ENCODE results near the gene LNPK. TPM values are rescaled to one million over a fixed set of nuclear protein-coding genes. Genes with fewer than 3 reads are reported as not detected.
"Not testable (repeated sequence)": the region's sequence is repeated elsewhere in the genome, so short reads cannot be mapped to it uniquely, and the experiment has no call there.

Gene LNPK
- total and polyA plus RNA-seq, 4 donors, result 4.7 to 48.2 (median 16.7) TPM

DNA sequence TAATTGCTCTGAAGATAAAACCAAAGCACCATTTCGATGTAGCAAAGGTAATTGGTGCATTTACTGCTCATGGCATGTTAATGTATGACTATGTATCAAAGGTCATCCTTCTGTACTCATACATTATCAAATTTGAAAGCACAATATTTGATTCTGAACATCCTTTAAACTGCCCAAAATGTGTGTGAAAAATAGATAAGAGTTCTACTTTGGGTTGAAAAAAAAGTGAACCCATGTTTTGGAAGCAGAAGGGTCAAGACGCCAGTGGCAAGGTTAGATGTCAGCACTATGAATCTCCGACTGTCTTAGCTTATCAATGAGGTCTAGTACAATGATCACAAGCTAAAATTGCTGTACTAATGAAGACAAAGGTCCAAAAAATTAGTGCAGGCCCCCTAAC is 83.1 kb downstream of the LNPK start:
- TF ChIP-seq, protein P1, sequence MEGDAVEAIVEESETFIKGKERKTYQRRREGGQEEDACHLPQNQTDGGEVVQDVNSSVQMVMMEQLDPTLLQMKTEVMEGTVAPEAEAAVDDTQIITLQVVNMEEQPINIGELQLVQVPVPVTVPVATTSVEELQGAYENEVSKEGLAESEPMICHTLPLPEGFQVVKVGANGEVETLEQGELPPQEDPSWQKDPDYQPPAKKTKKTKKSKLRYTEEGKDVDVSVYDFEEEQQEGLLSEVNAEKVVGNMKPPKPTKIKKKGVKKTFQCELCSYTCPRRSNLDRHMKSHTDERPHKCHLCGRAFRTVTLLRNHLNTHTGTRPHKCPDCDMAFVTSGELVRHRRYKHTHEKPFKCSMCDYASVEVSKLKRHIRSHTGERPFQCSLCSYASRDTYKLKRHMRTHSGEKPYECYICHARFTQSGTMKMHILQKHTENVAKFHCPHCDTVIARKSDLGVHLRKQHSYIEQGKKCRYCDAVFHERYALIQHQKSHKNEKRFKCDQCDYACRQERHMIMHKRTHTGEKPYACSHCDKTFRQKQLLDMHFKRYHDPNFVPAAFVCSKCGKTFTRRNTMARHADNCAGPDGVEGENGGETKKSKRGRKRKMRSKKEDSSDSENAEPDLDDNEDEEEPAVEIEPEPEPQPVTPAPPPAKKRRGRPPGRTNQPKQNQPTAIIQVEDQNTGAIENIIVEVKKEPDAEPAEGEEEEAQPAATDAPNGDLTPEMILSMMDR (IDR thresholded peaks at IDR 0.05; ENCODE audit: control extremely low read depth, extremely low read depth), result no peak
- Histone ChIP-seq H3K4me3 (no peak overlapping the region), H3K27ac (ENCODE audit: low read depth in 1 of 2, low read length in 1 of 2) (no peak overlapping the region), H3K36me3 (ENCODE audit: control insufficient read depth in 4 of 4, insufficient read depth in 4 of 4, low read length in 4 of 4) (no peaks in the 10 kb centered on the region), H3K9me3 (ENCODE audit: control insufficient read depth in 4 of 4, insufficient read depth in 3 of 4, low read length in 3 of 4) (no peaks in the 10 kb centered on the region), H3K9ac (ENCODE audit: insufficient read depth in 1 of 2, low read length in 2 of 2) (no peak overlapping the region), H3K27me3 (ENCODE audit: control insufficient read depth in 3 of 3, insufficient read depth in 3 of 3, low read length in 2 of 3) (no peaks in the 10 kb centered on the region), H3K4me1 (ENCODE audit: control insufficient read depth in 5 of 5, insufficient read depth in 5 of 5, low read length in 5 of 5) (peaks cover 0 to 4% (median 0%) of the 10 kb centered on the region in 5 donors)
- WGBS, 2 donors, result 73 to 89% methylated on average over 3 of the region's 3 CpGs
- ATAC-seq (ENCODE audit: insufficient read depth, low FRiP score), result no peak
- no peak for DNase-seq

DNA sequence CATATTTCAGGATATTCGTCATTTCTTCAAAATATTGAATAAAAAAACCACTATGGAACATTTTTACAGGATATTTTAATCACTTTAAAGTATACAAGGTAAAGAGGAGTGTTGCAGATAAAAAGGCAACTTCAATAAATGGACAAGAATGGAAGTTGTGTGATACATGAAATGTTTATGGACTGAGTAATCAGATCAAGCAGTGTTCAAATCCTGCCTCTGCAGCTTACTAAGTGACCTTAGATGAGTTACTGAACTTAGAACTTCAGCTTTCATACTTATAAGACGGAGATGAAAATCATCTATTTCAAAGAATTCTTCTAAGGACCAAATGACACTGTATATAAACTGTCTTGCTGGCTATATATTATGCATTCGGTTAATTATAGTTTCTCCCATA is 87.2 kb downstream of the LNPK start:
- no peak overlapping the region for H3K27ac ChIP-seq (ENCODE audit: low read depth in 1 of 2, low read length in 1 of 2)
- H3K9ac ChIP-seq (ENCODE audit: insufficient read depth in 1 of 2, low read length in 2 of 2), result no peak overlapping the region
- TF ChIP-seq, protein P1 (IDR thresholded peaks at IDR 0.05; ENCODE audit: control extremely low read depth, extremely low read depth), result no peak
- H3K4me3 ChIP-seq, result no peak overlapping the region
- H3K36me3 ChIP-seq (ENCODE audit: control insufficient read depth in 4 of 4, insufficient read depth in 4 of 4, low read length in 4 of 4), result no peaks in the 10 kb centered on the region
- peaks cover 0 to 4% (median 0%) of the 10 kb centered on the region in 5 donors for H3K4me1 ChIP-seq (ENCODE audit: control insufficient read depth in 5 of 5, insufficient read depth in 5 of 5, low read length in 5 of 5)
- no peaks in the 10 kb centered on the region for H3K27me3 ChIP-seq (ENCODE audit: control insufficient read depth in 3 of 3, insufficient read depth in 3 of 3, low read length in 2 of 3)
- DNase-seq, result no peak
- no peaks in the 10 kb centered on the region for H3K9me3 ChIP-seq (ENCODE audit: control insufficient read depth in 4 of 4, insufficient read depth in 3 of 4, low read length in 3 of 4)
- WGBS, 2 donors, result 94 to 96% methylated on average over 3 of the region's 3 CpGs
- no peak for ATAC-seq (ENCODE audit: insufficient read depth, low FRiP score)

DNA sequence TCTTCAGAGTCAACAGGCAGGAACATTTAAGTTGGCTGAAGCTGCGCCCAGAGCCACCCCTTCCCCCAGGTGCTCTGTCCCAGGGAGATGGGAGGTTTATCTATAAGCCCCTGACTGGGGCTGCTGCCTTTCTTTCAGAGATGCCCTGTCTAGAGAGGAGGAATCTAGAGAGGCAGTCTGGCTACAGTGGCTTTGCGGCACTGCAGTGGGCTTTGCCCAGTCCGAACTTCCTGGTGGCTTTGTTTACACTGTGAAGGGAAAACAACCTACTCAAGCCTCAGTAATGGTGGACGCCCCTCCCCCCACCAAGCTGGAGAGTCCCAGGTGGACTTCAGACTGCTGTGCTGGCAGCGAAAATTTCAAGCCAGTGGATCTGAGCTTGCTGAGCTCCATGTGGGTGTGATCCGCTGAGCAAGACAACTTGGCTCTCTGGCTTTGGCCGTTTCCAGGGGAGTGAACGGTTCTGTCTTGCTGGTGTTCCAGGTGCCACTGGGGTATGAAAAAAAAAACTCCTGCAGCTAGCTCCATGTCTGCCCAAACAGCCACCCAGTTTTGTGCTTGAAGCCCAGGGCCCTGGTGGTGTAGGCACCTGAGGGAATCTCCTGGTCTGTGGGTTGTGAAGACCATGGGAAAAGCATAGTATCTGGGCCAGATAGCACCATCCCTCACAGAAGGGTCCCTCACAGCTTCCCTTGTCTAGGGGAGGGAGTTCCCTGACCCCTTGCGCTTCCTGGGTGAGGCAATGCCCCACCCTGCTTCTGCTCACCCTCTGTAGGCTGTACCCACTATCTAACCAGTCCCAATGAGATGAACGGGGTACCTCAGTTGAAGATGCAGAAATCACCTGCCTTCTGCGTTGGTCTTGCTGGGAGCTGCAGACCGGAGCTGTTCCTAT is 88.0 kb downstream of the LNPK start:
- not testable (repeated sequence) for H3K9ac ChIP-seq (ENCODE audit: insufficient read depth in 1 of 2, low read length in 2 of 2); H3K27me3 ChIP-seq (ENCODE audit: control insufficient read depth in 3 of 3, insufficient read depth in 3 of 3, low read length in 2 of 3); H3K9me3 ChIP-seq (ENCODE audit: control insufficient read depth in 4 of 4, insufficient read depth in 3 of 4, low read length in 3 of 4); H3K4me1 ChIP-seq (ENCODE audit: control insufficient read depth in 5 of 5, insufficient read depth in 5 of 5, low read length in 5 of 5); ATAC-seq (ENCODE audit: insufficient read depth, low FRiP score); H3K36me3 ChIP-seq (ENCODE audit: control insufficient read depth in 4 of 4, insufficient read depth in 4 of 4, low read length in 4 of 4); H3K4me3 ChIP-seq; H3K27ac ChIP-seq (ENCODE audit: low read depth in 1 of 2, low read length in 1 of 2); DNase-seq
- 85 to 86% methylated on average over 12 of the region's 12 CpGs for WGBS, 2 donors

DNA sequence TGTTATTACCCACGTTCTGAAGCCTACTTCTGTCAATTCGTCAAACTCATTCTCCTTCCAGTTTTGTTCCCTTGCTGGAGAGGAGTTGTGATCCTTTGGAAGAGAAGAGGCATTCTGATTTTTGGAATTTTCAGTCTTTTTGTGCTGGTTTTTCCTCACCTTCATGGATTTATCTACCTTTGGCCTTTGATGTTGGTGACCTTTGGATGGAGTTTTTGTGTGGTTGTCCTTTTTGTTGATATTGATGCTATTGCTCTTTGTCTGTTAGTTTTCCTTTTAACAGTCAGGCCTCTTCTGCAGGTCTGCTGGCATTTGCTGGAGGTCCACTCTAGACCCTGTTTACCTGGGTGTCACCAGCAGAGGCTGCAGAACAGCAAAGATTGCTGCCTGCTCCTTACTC is 88.8 kb downstream of the LNPK start:
- H3K27me3 ChIP-seq (ENCODE audit: control insufficient read depth in 3 of 3, insufficient read depth in 3 of 3, low read length in 2 of 3); H3K4me1 ChIP-seq (ENCODE audit: control insufficient read depth in 5 of 5, insufficient read depth in 5 of 5, low read length in 5 of 5); H3K9me3 ChIP-seq (ENCODE audit: control insufficient read depth in 4 of 4, insufficient read depth in 3 of 4, low read length in 3 of 4); DNase-seq; H3K36me3 ChIP-seq (ENCODE audit: control insufficient read depth in 4 of 4, insufficient read depth in 4 of 4, low read length in 4 of 4); H3K4me3 ChIP-seq; H3K27ac ChIP-seq (ENCODE audit: low read depth in 1 of 2, low read length in 1 of 2); H3K9ac ChIP-seq (ENCODE audit: insufficient read depth in 1 of 2, low read length in 2 of 2); ATAC-seq (ENCODE audit: insufficient read depth, low FRiP score): not testable (repeated sequence)
- 78 to 86% methylated on average over 2 of the region's 2 CpGs for WGBS, 2 donors

Data from lung (tissue), 12 donors.